BE2C (cell line): ENCODE measurements around the gene SNX3.
"Not testable (repeated sequence)": the region's sequence is repeated elsewhere in the genome, so short reads cannot be mapped to it uniquely, and the experiment has no call there.

Source experiments
- DNase-seq: peaks from one replicate; pipeline ENCODE4 v3.0.0-alpha.2; 2020
- H3K27me3 ChIP-seq: fragments of 250-450 bp; sonication (Bioruptor Pico); 2 replicates; pipeline ENCODE4 v1.5.1; 2020; ENCODE audit warnings: mild to moderate bottlenecking
- H3K36me3 ChIP-seq: fragments of 250-450 bp; sonication (Bioruptor Pico); 2 replicates; pipeline ENCODE4 v1.5.1; 2020; ENCODE audit warnings: mild to moderate bottlenecking
- H3K4me1 ChIP-seq: fragments of 250-450 bp; sonication (Bioruptor Pico); 2 replicates; pipeline ENCODE4 v1.5.1; 2020
- H3K4me3 ChIP-seq: 2 replicates; pipeline ENCODE4 v1.5.1; 2011; ENCODE audit warnings: low read depth, low read length
- H3K9me3 ChIP-seq: fragments of 250-450 bp; sonication (Bioruptor Pico); 2 replicates; pipeline ENCODE4 v1.5.1; 2020
- CTCF ChIP-seq: IDR thresholded peaks from 2 replicates; pipeline ENCODE4 v1.5.1; 2012; ENCODE audit warnings: mild to moderate bottlenecking, low read depth, low read length

SNX3 gene

GRCh38 chr6:108274546-108274945 lies 13.7 kb upstream of the SNX3 start:
- H3K4me3 ChIP-seq, result no peak overlapping the region
- no peak for DNase-seq
- TF ChIP-seq CTCF, result no peak
- no peaks in the 10 kb centered on the region for H3K4me1 ChIP-seq
- H3K27me3 ChIP-seq, result no peaks in the 10 kb centered on the region
- no peaks in the 10 kb centered on the region for H3K36me3 ChIP-seq
- H3K9me3 ChIP-seq, result no peaks in the 10 kb centered on the region

GRCh38 chr6:108269955-108270354 lies 9.1 kb upstream of the SNX3 start:
- H3K4me3 ChIP-seq, H3K27me3 ChIP-seq, H3K36me3 ChIP-seq, H3K4me1 ChIP-seq, DNase-seq, H3K9me3 ChIP-seq: not testable (repeated sequence)

- Histone ChIP-seq H3K27me3 (no peaks in the 10 kb centered on the region), H3K4me1 (no peaks in the 10 kb centered on the region), H3K36me3 (no peaks in the 10 kb centered on the region), H3K4me3 (no peak overlapping the region), H3K9me3 (no peaks in the 10 kb centered on the region)
- no peak for DNase-seq
- no peak for TF ChIP-seq CTCF
Measured at GRCh38 chr6:108268845-108269244, 8.0 kb upstream of the SNX3 start.

GRCh38 chr6:108263371-108263770 lies 2.5 kb upstream of the SNX3 start:
- no peaks in the 10 kb centered on the region; the same call in 1 of the 2 replicates for H3K36me3 ChIP-seq
- no peaks in the 10 kb centered on the region for H3K27me3 ChIP-seq
- H3K4me3 ChIP-seq, result no peak overlapping the region
- no peak for TF ChIP-seq CTCF
- H3K4me1 ChIP-seq, result no peaks in the 10 kb centered on the region
- no peaks in the 10 kb centered on the region for H3K9me3 ChIP-seq
- no peak for DNase-seq

GRCh38 chr6:108260126-108260808 lies 573 bp downstream of the SNX3 start:
- H3K36me3 ChIP-seq, result peaks cover 4% of the 10 kb centered on the region; the same call in 1 of the 2 replicates
- H3K27me3 ChIP-seq, result no peaks in the 10 kb centered on the region
- H3K9me3 ChIP-seq, result no peaks in the 10 kb centered on the region
- H3K4me1 ChIP-seq, result no peaks in the 10 kb centered on the region; the same call in 1 of the 2 replicates
- no peak for TF ChIP-seq CTCF
- DNase-seq, result peak; percentile 38
- H3K4me3 ChIP-seq, result peak overlapping the region; percentile 72

GRCh38 chr6:108254433-108255410 lies 6.1 kb downstream of the SNX3 start:
- no peak for TF ChIP-seq CTCF
- H3K9me3 ChIP-seq, result no peaks in the 10 kb centered on the region
- peaks cover 6% of the 10 kb centered on the region for H3K4me1 ChIP-seq
- peak; percentile 16 for DNase-seq
- no peaks in the 10 kb centered on the region for H3K27me3 ChIP-seq
- no peak overlapping the region for H3K4me3 ChIP-seq
- peaks cover 9% of the 10 kb centered on the region for H3K36me3 ChIP-seq
